Body of pancreas (tissue), 4 donors: ENCODE data around the gene LIPF. TPM values are rescaled to one million over a fixed set of nuclear protein-coding genes. Genes with fewer than 3 reads are reported as not detected.

Source experiments
- ATAC-seq: fragments of 150-250 bp; one replicate; pipeline ENCODE4 v1.9.1; 2016
- DNase-seq, 4 donors: peaks; one replicate each; pipeline ENCODE4 v3.0.0-alpha.2; 2019
- H3K27ac ChIP-seq, 4 donors: fragments of 200-600 bp; sonication (generic); 1 replicate in 3 of 4; 2 replicates in 1 of 4; pipeline versions ENCODE4 v1.5.1 to v1.6.1; 2016 to 2019; ENCODE audit warnings: mild to moderate bottlenecking in 1 of 4, mixed read lengths in 1 of 4, moderate library complexity in 1 of 4
- H3K27me3 ChIP-seq, 2 donors: fragments of 200-600 bp; sonication (generic); one replicate each; pipeline ENCODE4 v1.6.0; 2016; ENCODE audit warnings: mild to moderate bottlenecking in 1 of 2
- H3K36me3 ChIP-seq, 2 donors: fragments of 200-600 bp; sonication (generic); replicated peaks in 1 of 2; 2 replicates each; pipeline ENCODE4 v1.5.1; 2016; ENCODE audit warnings: low read depth in 2 of 2; ENCODE audit not compliant: insufficient read depth in 1 of 2
- H3K4me1 ChIP-seq: fragments of 200-600 bp; sonication (generic); one replicate; pipeline ENCODE4 v1.6.0; 2016
- H3K4me3 ChIP-seq, 2 donors: fragments of 200-600 bp; sonication (generic); 1 replicate in 1 of 2; 2 replicates in 1 of 2; pipeline ENCODE4 v1.5.1; 2016 to 2019
- H3K9me3 ChIP-seq, 3 donors: fragments of 200-600 bp; sonication (generic); 1 replicate in 2 of 3; 2 replicates in 1 of 3; pipeline ENCODE4 v1.5.1; 2016
- CTCF ChIP-seq, 7 experiments: fragments of 450-650 bp in 4 of 7; fragments of 200-600 bp in 3 of 7; sonication (generic) in 3 of 7; IDR thresholded peaks; one replicate each; pipeline ENCODE4 v1.5.1; 2016 to 2019; ENCODE audit warnings: antibody characterized with exemption in 7 of 7
- POLR2A ChIP-seq, 3 donors: fragments of 450-650 bp; IDR thresholded peaks; one replicate each; pipeline ENCODE4 v1.6.1; 2016; ENCODE audit warnings: antibody characterized with exemption in 3 of 3, mild to moderate bottlenecking in 2 of 3
- WGBS, 2 donors: methylation state at CpG; one replicate each; pipeline ENCODE4 v1.1.5; 2017; 5-methylcytosine and 5-hydroxymethylcytosine counted together
- intact Hi-C: fragments of 100-400 bp; cut with DNase I; formaldehyde crosslinking; loops from one replicate; pipeline ENCODE4 v1.15.1; 2023
- total RNA-seq, 2 donors: library from RNA; depleted of rRNA; stranded (reverse); fragments of >200 nt; gene quantifications; one replicate each; pipeline ENCODE4 v1.1.0, GENCODE V29; 2016

LIPF gene
- total RNA-seq, 2 donors from 2014 or later = not detected

DNA sequence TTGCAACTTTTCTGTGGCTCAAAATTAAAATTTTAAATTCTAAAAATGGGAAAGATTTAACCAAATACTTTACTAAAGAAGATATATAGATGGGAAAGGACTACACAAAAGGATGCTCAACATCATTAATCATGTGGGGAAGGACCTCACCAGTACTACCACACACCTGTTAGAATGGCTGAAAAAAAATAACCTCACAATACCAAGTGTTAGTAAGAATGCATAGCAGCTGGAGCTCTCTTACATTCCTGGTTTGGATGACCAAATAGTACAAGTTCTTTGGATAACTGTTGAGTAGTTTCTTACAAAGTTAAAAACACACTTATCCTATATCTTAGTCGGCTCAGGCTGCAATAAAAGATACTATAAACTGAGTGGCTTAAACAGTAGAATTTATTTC is 43.8 kb upstream of the LIPF start:
- 65 to 73% methylated on average over 1 of the region's 1 CpG for WGBS, 2 donors
- no peaks in the 10 kb centered on the region for H3K27me3 ChIP-seq
- intact Hi-C loops = no loop called here
- H3K4me1 ChIP-seq = no peaks in the 10 kb centered on the region
- H3K27ac ChIP-seq = no peak overlapping the region
- H3K9me3 ChIP-seq = no peaks in the 10 kb centered on the region
- no peak for ATAC-seq
- no peak for DNase-seq
- no peak overlapping the region for H3K4me3 ChIP-seq
- no peaks in the 10 kb centered on the region for H3K36me3 ChIP-seq
- no peak for TF ChIP-seq POLR2A (IDR thresholded peaks at IDR 0.05)
- TF ChIP-seq CTCF (IDR thresholded peaks at IDR 0.05) = no peak

- Histone ChIP-seq H3K9me3 (no peaks in the 10 kb centered on the region), H3K4me3 (no peak overlapping the region), H3K36me3 (no peaks in the 10 kb centered on the region), H3K27ac (no peak overlapping the region), H3K27me3 (no peaks in the 10 kb centered on the region), H3K4me1 (no peaks in the 10 kb centered on the region)
- no peak for ATAC-seq
- TF ChIP-seq CTCF (IDR thresholded peaks at IDR 0.05) = no peak
- TF ChIP-seq POLR2A (IDR thresholded peaks at IDR 0.05) = no peak
- DNase-seq = no peak
- 75 to 77% methylated on average over 2 of the region's 2 CpGs for WGBS, 2 donors
- intact Hi-C loops = no loop called here
Measured at GRCh38 chr10:88623835-88624234, 40.4 kb upstream of the LIPF start.

DNA sequence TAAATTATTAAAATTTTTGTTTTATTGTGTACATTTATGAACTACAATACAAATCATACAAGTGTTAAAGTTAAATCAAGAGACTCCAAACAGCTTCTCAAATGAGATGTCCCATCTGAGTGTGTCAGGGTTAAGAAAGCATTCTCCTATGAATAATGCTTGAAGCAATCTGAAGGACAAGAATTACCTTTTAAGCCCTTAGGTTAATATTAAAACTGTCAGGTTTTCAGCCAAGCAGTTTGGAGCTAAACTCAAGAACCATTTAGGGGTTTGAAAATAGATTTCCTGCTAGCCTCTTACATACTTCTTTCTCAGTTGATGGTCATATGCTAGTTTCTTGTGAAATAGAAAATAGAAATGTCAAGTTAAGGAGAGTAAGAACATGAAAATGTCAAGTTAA is 39.4 kb upstream of the LIPF start:
- Histone ChIP-seq H3K9me3 (no peaks in the 10 kb centered on the region), H3K27me3 (no peaks in the 10 kb centered on the region), H3K27ac (no peak overlapping the region), H3K36me3 (no peaks in the 10 kb centered on the region), H3K4me1 (no peaks in the 10 kb centered on the region), H3K4me3 (no peak overlapping the region)
- TF ChIP-seq POLR2A (IDR thresholded peaks at IDR 0.05) (no peak), CTCF (IDR thresholded peaks at IDR 0.05) (no peak)
- ATAC-seq (no peak), DNase-seq (no peak)
- intact Hi-C loops = no loop called here

DNA sequence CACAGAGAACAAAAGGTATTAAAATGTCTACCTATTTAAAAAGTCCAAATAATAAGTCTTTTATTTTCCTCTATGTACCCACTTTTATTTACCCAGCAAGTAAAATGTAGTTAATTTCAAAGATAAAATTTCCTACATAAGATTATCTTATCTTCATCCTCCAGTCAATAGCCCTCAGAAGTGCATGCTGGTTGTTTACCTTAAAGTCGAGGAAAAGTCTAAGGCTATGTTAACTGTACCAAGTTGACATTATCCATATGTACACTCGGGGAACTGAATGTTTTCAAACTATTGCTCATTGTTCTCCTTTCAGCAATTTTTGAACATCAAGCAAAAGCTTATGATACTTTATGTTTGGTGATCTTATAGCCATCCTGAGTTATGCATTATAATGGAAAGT is 24.1 kb upstream of the LIPF start:
- Histone ChIP-seq H3K4me3 (no peak overlapping the region), H3K36me3 (no peaks in the 10 kb centered on the region), H3K27me3 (no peaks in the 10 kb centered on the region), H3K9me3 (peaks cover 0 to 4% (median 0%) of the 10 kb centered on the region in 3 donors), H3K27ac (no peak overlapping the region), H3K4me1 (no peaks in the 10 kb centered on the region)
- TF ChIP-seq CTCF (IDR thresholded peaks at IDR 0.05) (no peak), POLR2A (IDR thresholded peaks at IDR 0.05) (no peak)
- intact Hi-C loops = no loop called here
- ATAC-seq = no peak
- WGBS, 2 donors = 9 to 27% methylated on average over 2 of the region's 2 CpGs
- DNase-seq = no peak

DNA sequence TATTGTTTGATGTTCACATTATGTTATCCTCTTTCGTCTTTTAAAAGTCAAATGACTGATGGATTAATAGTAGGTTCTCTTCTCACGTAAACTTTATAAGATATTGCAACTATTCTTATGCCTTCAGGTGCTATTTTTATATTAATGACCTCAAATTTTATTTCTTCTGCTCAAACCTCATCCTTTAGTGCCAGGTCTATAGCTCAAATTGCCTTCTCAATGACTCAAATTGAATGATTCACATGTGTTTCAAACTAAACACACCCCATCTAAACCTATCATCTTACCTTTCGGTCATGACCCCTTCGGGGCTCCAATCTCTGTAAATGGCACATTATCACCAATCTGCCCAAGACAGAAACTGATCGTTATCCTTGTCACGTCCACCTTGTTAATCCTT is 22.0 kb upstream of the LIPF start:
- no peak for TF ChIP-seq CTCF (IDR thresholded peaks at IDR 0.05)
- no peak for TF ChIP-seq POLR2A (IDR thresholded peaks at IDR 0.05)

More for the DNA sequence above, 22.0 kb upstream of the LIPF start:
- H3K27ac ChIP-seq = no peak overlapping the region
- ATAC-seq (no peak), DNase-seq (no peak)
- no peaks in the 10 kb centered on the region for H3K4me1 ChIP-seq
- intact Hi-C loops = no loop called here
- H3K4me3 ChIP-seq = no peak overlapping the region
- WGBS, 2 donors = 83 to 84% methylated on average over 6 of the region's 6 CpGs
- H3K9me3 ChIP-seq = no peaks in the 10 kb centered on the region
- H3K27me3 ChIP-seq = no peaks in the 10 kb centered on the region
- no peaks in the 10 kb centered on the region for H3K36me3 ChIP-seq
